IMR-90 (cell line): ENCODE results near the gene LAP3. TPM values are rescaled to one million over a fixed set of nuclear protein-coding genes. Genes with fewer than 3 reads are reported as not detected.

Source experiments
- ATAC-seq: fragments of 200-7000 bp; cut with Tn5 transposase; 2 replicates; pipeline ENCODE4 v1.9.1; 2020; ENCODE audit warnings: low read depth, mild to moderate bottlenecking, moderate library complexity
- BruUV-seq: library from RNA; stranded (reverse); fragments of 400-500 nt; replicated peaks from 2 replicates; lab custom pipeline; 2021; lab: Mats Ljungman, UMichigan
- CTCF ChIA-PET: fragments of 300-600 bp; formaldehyde crosslinking; extraction: SDS; loops from one replicate; lab custom pipeline; 2021; ENCODE audit warnings: antibody characterized with exemption; lab: Yijun Ruan, JAX
- POLR2A ChIA-PET: fragments of 300-600 bp; sonication (Branson Sonifier 250); formaldehyde crosslinking; loops from one replicate; lab custom pipeline; 2022; ENCODE audit warnings: antibody characterized with exemption; ENCODE audit not compliant: unreplicated experiment; lab: Charles Lee
- DNase-seq: peaks from one replicate; pipeline ENCODE4 v3.0.0; 2013
- H2AFZ ChIP-seq: replicated peaks from 2 replicates; pipeline ENCODE3; 2013; ENCODE audit warnings: low read length, mild to moderate bottlenecking; ENCODE audit not compliant: poor library complexity
- H2AK5ac ChIP-seq: 2 replicates; pipeline ENCODE4 v1.6.1; 2013; ENCODE audit warnings: low read depth, low read length, inconsistent platforms
- H2AK9ac ChIP-seq: replicated peaks from 2 replicates; pipeline ENCODE3; 2013; ENCODE audit warnings: mild to moderate bottlenecking, low read depth, low read length, moderate library complexity; ENCODE audit not compliant: poor library complexity
- H2BK120ac ChIP-seq: 2 replicates; pipeline ENCODE4 v1.6.1; 2013; ENCODE audit warnings: low read depth, low read length, inconsistent platforms
- H2BK15ac ChIP-seq: 3 replicates; pipeline ENCODE4 v1.6.1; 2013; ENCODE audit warnings: low read depth, low read length, inconsistent platforms
- H2BK20ac ChIP-seq: 2 replicates; pipeline ENCODE4 v1.6.1; 2013; ENCODE audit warnings: low read depth, mild to moderate bottlenecking, inconsistent platforms, low read length, moderate library complexity
- H2BK5ac ChIP-seq: 2 replicates; pipeline ENCODE4 v1.6.1; 2013; ENCODE audit warnings: mild to moderate bottlenecking, low read depth, low read length, inconsistent platforms; ENCODE audit not compliant: poor library complexity, severe bottlenecking
- H3K14ac ChIP-seq: replicated peaks from 2 replicates; pipeline ENCODE4 v1.6.1; 2013; ENCODE audit warnings: low read depth, low read length, inconsistent platforms
- H3K18ac ChIP-seq: 2 replicates; pipeline ENCODE4 v1.6.1; 2013; ENCODE audit warnings: low read depth, low read length, control low read depth
- H3K23ac ChIP-seq: 2 replicates; pipeline ENCODE4 v1.6.1; 2013; ENCODE audit warnings: low read depth, low read length, inconsistent platforms
- H3K27ac ChIP-seq: 2 replicates; pipeline ENCODE4 v1.5.1; 2013; ENCODE audit warnings: mild to moderate bottlenecking, control low read depth, low read length; ENCODE audit not compliant: insufficient read depth
- H3K27me3 ChIP-seq: 2 replicates; pipeline ENCODE4 v1.6.1; 2013; ENCODE audit warnings: low read length; ENCODE audit not compliant: control insufficient read depth, insufficient read depth
- H3K36me3 ChIP-seq: 2 replicates; pipeline ENCODE4 v1.6.1; 2013; ENCODE audit warnings: low read length, mixed read lengths; ENCODE audit not compliant: control insufficient read depth, insufficient read depth
- H3K4ac ChIP-seq: 2 replicates; pipeline ENCODE4 v1.6.1; 2013; ENCODE audit warnings: low read depth, low read length, inconsistent platforms
- H3K4me1 ChIP-seq: 2 replicates; pipeline ENCODE4 v1.6.1; 2013; ENCODE audit warnings: low read length, mixed read lengths; ENCODE audit not compliant: control insufficient read depth, insufficient read depth
- H3K4me2 ChIP-seq: 2 replicates; pipeline ENCODE4 v1.6.1; 2013; ENCODE audit warnings: low read depth, mild to moderate bottlenecking, control low read depth, low read length, moderate library complexity
- H3K4me3 ChIP-seq: 2 replicates; pipeline ENCODE4 v1.5.1; 2013; ENCODE audit warnings: low read depth, mild to moderate bottlenecking, control low read depth, low read length, moderate library complexity; ENCODE audit not compliant: insufficient read depth
- H3K56ac ChIP-seq: 2 replicates; pipeline ENCODE4 v1.6.1; 2013; ENCODE audit warnings: low read length, inconsistent platforms; ENCODE audit not compliant: insufficient read depth; ENCODE audit errors: extremely low read depth
- H3K79me1 ChIP-seq, 2 experiments: 2 replicates each; pipeline ENCODE4 v1.6.1; 2013; ENCODE audit warnings: low read length in 2 of 2, inconsistent platforms in 1 of 2, low read depth in 1 of 2
- H3K9ac ChIP-seq: 2 replicates; pipeline ENCODE4 v1.6.1; 2013; ENCODE audit warnings: low read depth, low read length, control low read depth
- H3K9me1 ChIP-seq: 2 replicates; pipeline ENCODE4 v1.6.1; 2013; ENCODE audit warnings: low read length, inconsistent platforms; ENCODE audit not compliant: insufficient read depth
- H3K9me3 ChIP-seq: 2 replicates; pipeline ENCODE4 v1.6.1; 2013; ENCODE audit warnings: low read length; ENCODE audit not compliant: control insufficient read depth, insufficient read depth
- H4K20me1 ChIP-seq: 2 replicates; pipeline ENCODE4 v1.6.1; 2013; ENCODE audit warnings: low read length, inconsistent platforms; ENCODE audit not compliant: insufficient read depth
- H4K5ac ChIP-seq: 2 replicates; pipeline ENCODE4 v1.6.1; 2013; ENCODE audit warnings: mild to moderate bottlenecking, low read depth, low read length, control low read depth
- H4K8ac ChIP-seq, 2 experiments: 2 replicates each; pipeline ENCODE4 v1.6.1; 2013; ENCODE audit warnings: low read depth in 2 of 2, low read length in 2 of 2, control low read depth in 1 of 2, inconsistent platforms in 1 of 2
- H4K91ac ChIP-seq: 2 replicates; pipeline ENCODE4 v1.6.1; 2013; ENCODE audit warnings: low read depth, low read length, inconsistent platforms; ENCODE audit not compliant: insufficient read depth
- BHLHE40 ChIP-seq: fragments of 150-350 bp; IDR thresholded peaks from 2 replicates; pipeline ENCODE4 v1.6.1; 2016; ENCODE audit warnings: mild to moderate bottlenecking, low read depth, low read length
- CHD1 ChIP-seq: IDR thresholded peaks from 2 replicates; pipeline ENCODE4 v1.6.1; 2012; ENCODE audit warnings: low read depth, low read length, improper control_type of control experiment
- MAFK ChIP-seq: IDR thresholded peaks from 2 replicates; pipeline ENCODE4 v1.6.1; 2012; ENCODE audit warnings: low read depth, low read length, improper control_type of control experiment
- MAZ ChIP-seq: IDR thresholded peaks from 2 replicates; pipeline ENCODE4 v1.6.1; 2012; ENCODE audit warnings: low read depth, mild to moderate bottlenecking, low read length, improper control_type of control experiment, moderate library complexity, borderline replicate concordance
- NFE2L2 ChIP-seq: fragments of 150-350 bp; IDR thresholded peaks from 2 replicates; pipeline ENCODE4 v1.6.1; 2016; ENCODE audit warnings: low read depth, mild to moderate bottlenecking, low read length
- WGBS, 2 experiments: methylation state at CpG; one replicate each; pipeline versions ENCODE4 v1.1.5 to v1.1.7; 2013; ENCODE audit warnings: missing lambda C conversion rate in 2 of 2; ENCODE audit not compliant: insufficient read length in 1 of 2; ENCODE audit errors: extremely low coverage in 2 of 2; 5-methylcytosine and 5-hydroxymethylcytosine counted together
- dilution Hi-C: fragments of 300-500 bp; cut with HindIII; formaldehyde crosslinking; loops from one replicate; pipeline ENCODE4 v1.14.3; 2018; ENCODE audit warnings: low sequenced_read_pairs; ENCODE audit not compliant: unreplicated experiment
- in situ Hi-C: fragments of 300-500 bp; cut with MboI; formaldehyde crosslinking; loops from 3 replicates; pipeline ENCODE4 v1.14.3; 2019; ENCODE audit warnings: low sequenced_read_pairs, inconsistent platforms, mixed read lengths
- intact Hi-C: fragments of 100-400 bp; cut with micrococcal nuclease; formaldehyde crosslinking; loops from 2 replicates; pipeline ENCODE4 v1.10.0; 2022
- polyA plus RNA-seq, 3 experiments: library from polyadenylated mRNA; depleted of rRNA; stranded (reverse); fragments of >200 nt; gene quantifications; 2 replicates each; pipeline ENCODE4 v1.2.3, GENCODE V29; 2012; ENCODE audit warnings: low replicate concordance in 1 of 3
- total RNA-seq: library from RNA; depleted of rRNA; stranded (reverse); fragments of >200 nt; gene quantifications from 2 replicates; pipeline ENCODE4 v1.2.3, GENCODE V29; 2012
- TF ChIP-seq, protein P1 (sequence below): fragments of 150-350 bp; IDR thresholded peaks from 2 replicates; pipeline ENCODE4 v1.6.1; 2017; ENCODE audit warnings: mild to moderate bottlenecking, antibody characterized with exemption, low read length, low read depth

Gene LAP3
- total and polyA plus RNA-seq, 2 of the 4 experiments (the other 2 are of a cell fraction) = 57.9 to 91.6 TPM

DNA sequence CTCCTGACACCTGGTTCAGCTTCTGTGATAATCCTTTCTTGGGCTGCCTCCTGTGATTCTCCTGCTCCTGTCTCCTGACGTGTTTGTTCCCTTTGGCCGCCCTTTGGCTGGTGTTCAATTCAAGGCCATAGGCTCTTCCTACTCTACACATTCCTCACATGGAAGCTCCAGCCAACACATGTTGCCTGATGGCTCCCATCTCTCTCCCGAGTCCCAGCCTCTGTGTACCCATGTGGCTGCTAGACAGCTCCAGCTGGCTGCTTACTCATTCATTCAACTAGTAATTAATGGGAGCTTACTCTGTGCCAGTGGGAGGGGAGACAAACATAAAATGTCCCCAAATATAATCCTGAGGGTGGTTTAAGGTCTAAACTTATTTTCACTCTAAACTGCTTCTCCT is 28.2 kb downstream of the LAP3 start:
- BruUV-seq = no TSS peak
- H3K79me1 ChIP-seq = no peaks in the 10 kb centered on the region
- no peak overlapping the region for H2AK5ac ChIP-seq
- no peak for TF ChIP-seq NFE2L2
- TF ChIP-seq MAFK = no peak
- TF ChIP-seq MAZ = no peak
- no peak for TF ChIP-seq CHD1
- TF ChIP-seq, protein P1, sequence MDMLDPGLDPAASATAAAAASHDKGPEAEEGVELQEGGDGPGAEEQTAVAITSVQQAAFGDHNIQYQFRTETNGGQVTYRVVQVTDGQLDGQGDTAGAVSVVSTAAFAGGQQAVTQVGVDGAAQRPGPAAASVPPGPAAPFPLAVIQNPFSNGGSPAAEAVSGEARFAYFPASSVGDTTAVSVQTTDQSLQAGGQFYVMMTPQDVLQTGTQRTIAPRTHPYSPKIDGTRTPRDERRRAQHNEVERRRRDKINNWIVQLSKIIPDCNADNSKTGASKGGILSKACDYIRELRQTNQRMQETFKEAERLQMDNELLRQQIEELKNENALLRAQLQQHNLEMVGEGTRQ = no peak
- TF ChIP-seq BHLHE40 = no peak
- CTCF ChIA-PET = no interaction called here
- H3K9me3 ChIP-seq = no peaks in the 10 kb centered on the region
- no peak overlapping the region for H4K8ac ChIP-seq
- H4K91ac ChIP-seq = no peak overlapping the region
- ATAC-seq = peak; percentile 21; the same call in 1 of the 2 replicates
- peaks cover 20% of the 10 kb centered on the region for H3K36me3 ChIP-seq
- no peak overlapping the region for H4K5ac ChIP-seq
- H3K4me1 ChIP-seq = no peaks in the 10 kb centered on the region
- H2BK5ac ChIP-seq = no peak overlapping the region
- H2BK15ac ChIP-seq = no peak overlapping the region
- H2AFZ ChIP-seq = no peak overlapping the region
- no peaks in the 10 kb centered on the region for H4K20me1 ChIP-seq
- dilution Hi-C loops (no loop called here), intact Hi-C loops (no loop called here), in situ Hi-C loops (no loop called here)
- POLR2A ChIA-PET = no interaction called here
- H3K27me3 ChIP-seq = no peaks in the 10 kb centered on the region
- no peak overlapping the region for H3K23ac ChIP-seq
- H3K56ac ChIP-seq = no peak overlapping the region
- H3K9ac ChIP-seq = no peak overlapping the region
- H2AK9ac ChIP-seq = no peak overlapping the region
- H3K14ac ChIP-seq = no peak overlapping the region
- WGBS, 2 experiments = 90% methylated on average over 2 of the region's 3 CpGs; no CpG with 5 or more reads in 1 of the 2 experiments
- no peak overlapping the region for H3K27ac ChIP-seq
- peak; percentile 19 for DNase-seq
- H2BK20ac ChIP-seq = no peak overlapping the region
- H3K4ac ChIP-seq = no peak overlapping the region
- H3K18ac ChIP-seq = no peak overlapping the region
- no peak overlapping the region for H3K4me2 ChIP-seq
- 0 out of 2 replicates have a peak, but pooled peaks cover 5% of the 10 kb centered on the region for H3K9me1 ChIP-seq
- H2BK120ac ChIP-seq = no peak overlapping the region
- no peak overlapping the region for H3K4me3 ChIP-seq
